ENCODE data around the gene CHD6. TPM values are rescaled to one million over a fixed set of nuclear protein-coding genes. Genes with fewer than 3 reads are reported as not detected.
A peak's percentile ranks its signal among the peaks of the same experiment; 100 is the strongest.

CHD6 gene
- total and polyA plus RNA-seq, 2 of the 13 experiments (the other 11 are each of a cell fraction or from before 2014, with no cell fraction given) = 14.4 to 52.0 TPM

DNA sequence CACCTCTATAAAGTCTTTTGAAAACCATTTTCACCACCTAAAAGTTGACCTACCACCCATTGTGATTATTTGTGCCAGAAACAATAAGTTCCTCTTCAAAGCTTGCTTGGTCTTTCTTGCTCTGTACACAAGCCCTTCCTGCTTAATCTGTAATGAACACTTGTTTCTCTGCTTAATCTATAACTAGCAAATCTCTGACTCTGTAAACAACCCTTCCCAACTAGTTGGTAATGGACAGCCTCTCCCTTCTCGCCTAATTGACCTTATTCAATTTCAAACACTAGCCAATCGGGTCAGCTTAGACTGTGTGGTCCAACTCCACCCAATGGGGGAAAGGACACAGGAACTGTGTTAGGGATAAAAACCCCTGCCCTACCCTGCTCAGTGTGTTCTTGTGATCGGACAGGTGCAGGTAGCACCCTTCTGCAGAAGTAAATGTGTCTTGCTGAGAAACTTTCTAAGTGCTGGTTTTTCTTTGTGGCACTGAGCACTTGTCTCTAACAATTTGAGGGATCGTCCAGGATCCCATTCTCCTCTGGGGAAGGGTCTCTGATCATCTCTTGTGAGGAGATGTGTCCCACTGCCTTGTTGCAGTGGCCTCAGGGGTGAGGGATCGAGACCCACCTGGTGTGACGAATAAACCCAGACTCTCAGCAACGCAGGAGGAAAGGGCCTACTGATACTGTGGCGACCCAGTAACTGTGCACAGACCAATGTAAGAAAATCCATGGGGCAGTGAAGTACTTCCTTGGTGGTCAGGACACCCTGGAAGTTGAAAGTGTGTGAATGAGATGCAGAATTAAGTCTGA, 23.5 kb downstream of the CHD6 start (continued):
- TF ChIP-seq FIP1L1 (IDR thresholded peaks at IDR 0.05; ENCODE audit: borderline replicate concordance, insufficient read depth, low read depth, low read length) (no peak), ZNF746 (CRISPR knock-in tag; IDR thresholded peaks at IDR 0.05) (no peak), CAMTA2 (CRISPR knock-in tag; IDR thresholded peaks at IDR 0.05; ENCODE audit: borderline replicate concordance) (no peak), AGO2 (optimal IDR thresholded peaks at IDR 0.05; ENCODE audit: low read depth, low read length) (no peak), IKZF1 (IDR thresholded peaks at IDR 0.05) (no peak), CEBPB (IDR thresholded peaks at IDR 0.05; ENCODE audit: borderline replicate concordance, low read depth, low read length) (no peak), RBAK (CRISPR knock-in tag; IDR thresholded peaks at IDR 0.05) (no peak), CBX1 (IDR thresholded peaks at IDR 0.05; ENCODE audit: low read depth) (no peak), NFATC3 (CRISPR knock-in tag; IDR thresholded peaks at IDR 0.05) (no peak), ZNF207 (IDR thresholded peaks at IDR 0.05; ENCODE audit: borderline replicate concordance) (no peak), ZNF180 (CRISPR knock-in tag; IDR thresholded peaks at IDR 0.05; ENCODE audit: borderline replicate concordance, low read depth) (no peak), ZMYM2 (CRISPR knock-in tag; IDR thresholded peaks at IDR 0.05) (no peak), SRF (IDR thresholded peaks at IDR 0.05; ENCODE audit: low read depth, low read length) (no peak), RFXANK (CRISPR knock-in tag; IDR thresholded peaks at IDR 0.05) (0 out of 2 replicates have a peak, but pooled peaks have one; percentile 59), ZNF264 (CRISPR knock-in tag; IDR thresholded peaks at IDR 0.05) (no peak; the same call in 1 of the 2 replicates), FOXP1 (IDR thresholded peaks at IDR 0.05) (no peak), FOXP1 (CRISPR knock-in tag; IDR thresholded peaks at IDR 0.05) (peak; percentile 96), ZNF879 (CRISPR knock-in tag; IDR thresholded peaks at IDR 0.05) (no peak), ARNT2 (CRISPR knock-in tag; IDR thresholded peaks at IDR 0.05; ENCODE audit: low read depth) (no peak; the same call in 1 of the 2 replicates), SNRNP70 (IDR thresholded peaks at IDR 0.05; ENCODE audit: low read depth, low read length) (no peak)
- TF ChIP-seq, protein P1, sequence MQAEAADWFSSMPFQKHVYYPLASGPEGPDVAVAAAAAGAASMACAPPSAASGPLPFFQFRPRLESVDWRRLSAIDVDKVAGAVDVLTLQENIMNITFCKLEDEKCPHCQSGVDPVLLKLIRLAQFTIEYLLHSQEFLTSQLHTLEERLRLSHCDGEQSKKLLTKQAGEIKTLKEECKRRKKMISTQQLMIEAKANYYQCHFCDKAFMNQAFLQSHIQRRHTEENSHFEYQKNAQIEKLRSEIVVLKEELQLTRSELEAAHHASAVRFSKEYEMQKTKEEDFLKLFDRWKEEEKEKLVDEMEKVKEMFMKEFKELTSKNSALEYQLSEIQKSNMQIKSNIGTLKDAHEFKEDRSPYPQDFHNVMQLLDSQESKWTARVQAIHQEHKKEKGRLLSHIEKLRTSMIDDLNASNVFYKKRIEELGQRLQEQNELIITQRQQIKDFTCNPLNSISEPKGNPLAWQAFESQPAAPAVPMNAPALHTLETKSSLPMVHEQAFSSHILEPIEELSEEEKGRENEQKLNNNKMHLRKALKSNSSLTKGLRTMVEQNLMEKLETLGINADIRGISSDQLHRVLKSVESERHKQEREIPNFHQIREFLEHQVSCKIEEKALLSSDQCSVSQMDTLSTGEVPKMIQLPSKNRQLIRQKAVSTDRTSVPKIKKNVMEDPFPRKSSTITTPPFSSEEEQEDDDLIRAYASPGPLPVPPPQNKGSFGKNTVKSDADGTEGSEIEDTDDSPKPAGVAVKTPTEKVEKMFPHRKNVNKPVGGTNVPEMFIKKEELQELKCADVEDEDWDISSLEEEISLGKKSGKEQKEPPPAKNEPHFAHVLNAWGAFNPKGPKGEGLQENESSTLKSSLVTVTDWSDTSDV (CRISPR knock-in tag; IDR thresholded peaks at IDR 0.05) = no peak
- TF ChIP-seq, protein P2, sequence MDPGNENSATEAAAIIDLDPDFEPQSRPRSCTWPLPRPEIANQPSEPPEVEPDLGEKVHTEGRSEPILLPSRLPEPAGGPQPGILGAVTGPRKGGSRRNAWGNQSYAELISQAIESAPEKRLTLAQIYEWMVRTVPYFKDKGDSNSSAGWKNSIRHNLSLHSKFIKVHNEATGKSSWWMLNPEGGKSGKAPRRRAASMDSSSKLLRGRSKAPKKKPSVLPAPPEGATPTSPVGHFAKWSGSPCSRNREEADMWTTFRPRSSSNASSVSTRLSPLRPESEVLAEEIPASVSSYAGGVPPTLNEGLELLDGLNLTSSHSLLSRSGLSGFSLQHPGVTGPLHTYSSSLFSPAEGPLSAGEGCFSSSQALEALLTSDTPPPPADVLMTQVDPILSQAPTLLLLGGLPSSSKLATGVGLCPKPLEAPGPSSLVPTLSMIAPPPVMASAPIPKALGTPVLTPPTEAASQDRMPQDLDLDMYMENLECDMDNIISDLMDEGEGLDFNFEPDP (CRISPR knock-in tag; conservative IDR thresholded peaks at IDR 0.05) = no peak
- TF ChIP-seq, protein P3, sequence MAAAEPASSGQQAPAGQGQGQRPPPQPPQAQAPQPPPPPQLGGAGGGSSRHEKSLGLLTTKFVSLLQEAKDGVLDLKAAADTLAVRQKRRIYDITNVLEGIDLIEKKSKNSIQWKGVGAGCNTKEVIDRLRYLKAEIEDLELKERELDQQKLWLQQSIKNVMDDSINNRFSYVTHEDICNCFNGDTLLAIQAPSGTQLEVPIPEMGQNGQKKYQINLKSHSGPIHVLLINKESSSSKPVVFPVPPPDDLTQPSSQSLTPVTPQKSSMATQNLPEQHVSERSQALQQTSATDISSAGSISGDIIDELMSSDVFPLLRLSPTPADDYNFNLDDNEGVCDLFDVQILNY (CRISPR knock-in tag; conservative IDR thresholded peaks at IDR 0.05) = no peak
- TF ChIP-seq, protein P4, sequence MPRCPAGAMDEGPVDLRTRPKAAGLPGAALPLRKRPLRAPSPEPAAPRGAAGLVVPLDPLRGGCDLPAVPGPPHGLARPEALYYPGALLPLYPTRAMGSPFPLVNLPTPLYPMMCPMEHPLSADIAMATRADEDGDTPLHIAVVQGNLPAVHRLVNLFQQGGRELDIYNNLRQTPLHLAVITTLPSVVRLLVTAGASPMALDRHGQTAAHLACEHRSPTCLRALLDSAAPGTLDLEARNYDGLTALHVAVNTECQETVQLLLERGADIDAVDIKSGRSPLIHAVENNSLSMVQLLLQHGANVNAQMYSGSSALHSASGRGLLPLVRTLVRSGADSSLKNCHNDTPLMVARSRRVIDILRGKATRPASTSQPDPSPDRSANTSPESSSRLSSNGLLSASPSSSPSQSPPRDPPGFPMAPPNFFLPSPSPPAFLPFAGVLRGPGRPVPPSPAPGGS (CRISPR knock-in tag; IDR thresholded peaks at IDR 0.05) = no peak

Measured in HepG2 (cell line).